ENCODE measurements around the gene GSG1L. TPM values are rescaled to one million over a fixed set of nuclear protein-coding genes. Genes with fewer than 3 reads are reported as not detected.

GSG1L gene
- total RNA-seq, 1 experiment from 2014 or later: not detected

GRCh38 chr16:27969574-27969973 lies 93.9 kb downstream of the GSG1L start:
- H3K4me1 ChIP-seq (replicated peaks; ENCODE audit: insufficient read depth): 0 out of 2 replicates have a peak, but pooled peaks cover 5% of the 10 kb centered on the region
- H3F3A ChIP-seq (ENCODE audit: insufficient read depth, low read depth): no peaks in the 10 kb centered on the region
- no peak overlapping the region for H3K4me2 ChIP-seq
- peaks cover 9% of the 10 kb centered on the region; the same call in 1 of the 2 replicates for H3K9me3 ChIP-seq (ENCODE audit: insufficient read depth, low read depth)
- H2AFZ ChIP-seq: no peak overlapping the region
- H3K9me2 ChIP-seq (ENCODE audit: insufficient read depth): no peaks in the 10 kb centered on the region
- peaks cover 30% of the 10 kb centered on the region for H3K27me3 ChIP-seq (ENCODE audit: insufficient read depth, low read depth)
- H3K79me2 ChIP-seq (ENCODE audit: low read depth): no peaks in the 10 kb centered on the region
- intact Hi-C loops (cut with micrococcal nuclease; ENCODE audit: unreplicated experiment): no loop called here
- ChIA-PET POLR2A (ENCODE audit: unreplicated experiment) (no interaction called here), CTCF (no interaction called here)
- no peak overlapping the region for H3K4me3 ChIP-seq
- no TSS peak for BruUV-seq (replicated peaks)
- no peaks in the 10 kb centered on the region for H3K36me3 ChIP-seq (ENCODE audit: low read depth)
- no peak for TF ChIP-seq CTCF (conservative IDR thresholded peaks at IDR 0.05)
- TF ChIP-seq EZH2 (IDR thresholded peaks at IDR 0.05; ENCODE audit: low read depth): no peak
- DNase-seq: no peak
- no peak overlapping the region for H3K27ac ChIP-seq
- no peaks in the 10 kb centered on the region for H4K20me1 ChIP-seq (ENCODE audit: insufficient read depth)

- no peaks in the 10 kb centered on the region for H3K9me2 ChIP-seq (ENCODE audit: insufficient read depth)
- H3K27me3 ChIP-seq (ENCODE audit: insufficient read depth, low read depth): peaks cover 47% of the 10 kb centered on the region
- no peak overlapping the region for H3K4me3 ChIP-seq
- H3K36me3 ChIP-seq (ENCODE audit: low read depth): no peaks in the 10 kb centered on the region
- TF ChIP-seq EZH2 (IDR thresholded peaks at IDR 0.05; ENCODE audit: low read depth) (no peak), CTCF (conservative IDR thresholded peaks at IDR 0.05) (no peak)
- no peaks in the 10 kb centered on the region for H3K79me2 ChIP-seq (ENCODE audit: low read depth)
- CTCF ChIA-PET: interaction anchor here (0.6 kb wide), 1 partner anchor 109 kb away, joined by 8 read pairs; no protein-coding TSS in a partner anchor
- DNase-seq: no peak
- 0 out of 2 replicates have a peak, but pooled peaks cover 5% of the 10 kb centered on the region for H3K4me1 ChIP-seq (replicated peaks; ENCODE audit: insufficient read depth)
- no peaks in the 10 kb centered on the region for H4K20me1 ChIP-seq (ENCODE audit: insufficient read depth)
- H3K9me3 ChIP-seq (ENCODE audit: insufficient read depth, low read depth): peaks cover 9% of the 10 kb centered on the region; the same call in 1 of the 2 replicates
- POLR2A ChIA-PET (ENCODE audit: unreplicated experiment): no interaction called here
- no peak overlapping the region for H2AFZ ChIP-seq
- BruUV-seq (replicated peaks): no TSS peak
- intact Hi-C loops (cut with micrococcal nuclease; ENCODE audit: unreplicated experiment): no loop called here
- H3K27ac ChIP-seq: no peak overlapping the region
- no peak overlapping the region for H3K4me2 ChIP-seq
- H3F3A ChIP-seq (ENCODE audit: insufficient read depth, low read depth): no peaks in the 10 kb centered on the region
These were observed 96.3 kb downstream of the GSG1L start for GRCh38 chr16:27967169-27967568.

GRCh38 chr16:27966756-27967155 lies 96.8 kb downstream of the GSG1L start:
- POLR2A ChIA-PET (ENCODE audit: unreplicated experiment): no interaction called here
- no peaks in the 10 kb centered on the region for H3K79me2 ChIP-seq (ENCODE audit: low read depth)
- no TSS peak for BruUV-seq (replicated peaks)
- no peak for DNase-seq
- H3K4me2 ChIP-seq: no peak overlapping the region
- no peak for TF ChIP-seq EZH2 (IDR thresholded peaks at IDR 0.05; ENCODE audit: low read depth)
- TF ChIP-seq CTCF (conservative IDR thresholded peaks at IDR 0.05): no peak
- H3K36me3 ChIP-seq (ENCODE audit: low read depth): no peaks in the 10 kb centered on the region
- peaks cover 9% of the 10 kb centered on the region; the same call in 1 of the 2 replicates for H3K9me3 ChIP-seq (ENCODE audit: insufficient read depth, low read depth)
- no peaks in the 10 kb centered on the region for H4K20me1 ChIP-seq (ENCODE audit: insufficient read depth)
- no peak overlapping the region for H3K27ac ChIP-seq
- no peak overlapping the region for H2AFZ ChIP-seq
- peaks cover 51% of the 10 kb centered on the region for H3K27me3 ChIP-seq (ENCODE audit: insufficient read depth, low read depth)
- 0 out of 2 replicates have a peak, but pooled peaks cover 5% of the 10 kb centered on the region for H3K4me1 ChIP-seq (replicated peaks; ENCODE audit: insufficient read depth)
- H3F3A ChIP-seq (ENCODE audit: insufficient read depth, low read depth): no peaks in the 10 kb centered on the region
- CTCF ChIA-PET: no interaction called here
- intact Hi-C loops (cut with micrococcal nuclease; ENCODE audit: unreplicated experiment): no loop called here
- H3K4me3 ChIP-seq: no peak overlapping the region
- no peaks in the 10 kb centered on the region for H3K9me2 ChIP-seq (ENCODE audit: insufficient read depth)

Data from PC-9 (cell line).